Embryonic facial prominence (tissue), 1 donor: ENCODE data around the gene HIPK1.
"Not testable (repeated sequence)": the region's sequence is repeated elsewhere in the genome, so short reads cannot be mapped to it uniquely, and the experiment has no call there.

Experiments used
- DNase-seq: peaks from one replicate; pipeline ENCODE4 v3.0.0-alpha.2; 2016; ENCODE audit errors: extremely low spot score

The HIPK1 gene

GRCh38 chr1:113982949-113983348, 53.8 kb downstream of the HIPK1 start:
- DNase-seq = no peak

- no peak for DNase-seq
Measured at GRCh38 chr1:113983391-113983790, 54.3 kb downstream of the HIPK1 start.

- DNase-seq = no peak
Measured at GRCh38 chr1:113983826-113984225, 54.7 kb downstream of the HIPK1 start.

GRCh38 chr1:113984710-113985109, 55.6 kb downstream of the HIPK1 start:
- DNase-seq = no peak

- no peak for DNase-seq
Measured at GRCh38 chr1:113986802-113987201, 57.7 kb downstream of the HIPK1 start.

- no peak for DNase-seq
Measured at GRCh38 chr1:113987259-113987658, 58.1 kb downstream of the HIPK1 start.

- no peak for DNase-seq
Measured at GRCh38 chr1:113990530-113990929, 61.4 kb downstream of the HIPK1 start.

GRCh38 chr1:113990961-113991360, 61.8 kb downstream of the HIPK1 start:
- DNase-seq = no peak

- DNase-seq = no peak
Measured at GRCh38 chr1:113991467-113991997, 62.4 kb downstream of the HIPK1 start.

GRCh38 chr1:113993072-113993471, 63.9 kb downstream of the HIPK1 start:
- no peak for DNase-seq

- DNase-seq = no peak
Measured at GRCh38 chr1:113993766-113994165, 64.6 kb downstream of the HIPK1 start.

GRCh38 chr1:113995382-113995781, 66.3 kb downstream of the HIPK1 start:
- no peak for DNase-seq

GRCh38 chr1:113998361-113998760, 69.2 kb downstream of the HIPK1 start:
- DNase-seq = no peak

GRCh38 chr1:113999233-113999632, 70.1 kb downstream of the HIPK1 start:
- DNase-seq = no peak

GRCh38 chr1:113999799-114000198, 70.7 kb downstream of the HIPK1 start:
- DNase-seq = no peak

- no peak for DNase-seq
Measured at GRCh38 chr1:114000406-114000805, 71.3 kb downstream of the HIPK1 start.

GRCh38 chr1:114002492-114003239, 73.5 kb downstream of the HIPK1 start:
- DNase-seq = no peak

GRCh38 chr1:114003431-114003830, 74.3 kb downstream of the HIPK1 start:
- DNase-seq = no peak

- not testable (repeated sequence) for DNase-seq
Measured at GRCh38 chr1:114006825-114007224, 77.7 kb downstream of the HIPK1 start.

GRCh38 chr1:114008480-114008941, 79.4 kb downstream of the HIPK1 start:
- DNase-seq = no peak

GRCh38 chr1:114008993-114009392, 79.9 kb downstream of the HIPK1 start:
- DNase-seq = no peak

- no peak for DNase-seq
Measured at GRCh38 chr1:114009393-114009792, 80.3 kb downstream of the HIPK1 start.

- DNase-seq = no peak
Measured at GRCh38 chr1:114010433-114011184, 81.5 kb downstream of the HIPK1 start.
